Peyer's patch (tissue), 4 donors: ENCODE measurements around the gene CIART. TPM values are rescaled to one million over a fixed set of nuclear protein-coding genes. Genes with fewer than 3 reads are reported as not detected.
A peak's percentile ranks its signal among the peaks of the same experiment; 100 is the strongest.

Experiments
- DNase-seq, 3 donors: peaks; one replicate each; pipeline ENCODE4 v3.0.0-alpha.2; 2017 to 2019
- H3K27ac ChIP-seq, 4 donors: fragments of 200-600 bp; sonication (generic); one replicate each; pipeline ENCODE4 v1.5.1; 2016 to 2019
- H3K27me3 ChIP-seq, 2 donors: fragments of 200-600 bp; sonication (generic); one replicate each; pipeline ENCODE4 v1.5.1; 2019
- H3K36me3 ChIP-seq, 3 donors: fragments of 200-600 bp; sonication (generic); one replicate each; pipeline ENCODE4 v1.5.1; 2016 to 2019
- H3K4me1 ChIP-seq, 4 donors: fragments of 200-600 bp; sonication (generic); one replicate each; pipeline ENCODE4 v1.5.1; 2016 to 2019
- H3K4me3 ChIP-seq, 4 donors: fragments of 200-600 bp; sonication (generic); 1 replicate in 3 of 4; 2 replicates in 1 of 4; pipeline ENCODE4 v1.5.1; 2016 to 2019; ENCODE audit warnings: mild to moderate bottlenecking in 1 of 4
- H3K9me3 ChIP-seq, 4 donors: fragments of 200-600 bp; sonication (generic); one replicate each; pipeline ENCODE4 v1.5.1; 2016 to 2019; ENCODE audit warnings: mild to moderate bottlenecking in 1 of 4
- POLR2A ChIP-seq, 2 donors: fragments of 450-650 bp; IDR thresholded peaks; one replicate each; pipeline ENCODE4 v1.5.1; 2017; ENCODE audit warnings: antibody characterized with exemption in 2 of 2, mild to moderate bottlenecking in 2 of 2, moderate library complexity in 2 of 2
- total RNA-seq, 4 donors: library from RNA; depleted of rRNA; stranded (reverse); fragments of >200 nt; gene quantifications; one replicate each; pipeline ENCODE4 v1.1.0, GENCODE V29; 2016
- TF ChIP-seq, protein P1 (sequence below), 6 experiments: fragments of 450-650 bp in 4 of 6; fragments of 200-600 bp in 2 of 6; sonication (generic) in 1 of 6; IDR thresholded peaks; one replicate each; pipeline ENCODE4 v1.5.1; 2017 to 2019; ENCODE audit warnings: antibody characterized with exemption in 6 of 6, mild to moderate bottlenecking in 3 of 6, moderate library complexity in 1 of 6

Gene CIART
- total RNA-seq, 4 donors from 2014 or later = 1.7 to 5.7 (median 5.1) TPM

DNA sequence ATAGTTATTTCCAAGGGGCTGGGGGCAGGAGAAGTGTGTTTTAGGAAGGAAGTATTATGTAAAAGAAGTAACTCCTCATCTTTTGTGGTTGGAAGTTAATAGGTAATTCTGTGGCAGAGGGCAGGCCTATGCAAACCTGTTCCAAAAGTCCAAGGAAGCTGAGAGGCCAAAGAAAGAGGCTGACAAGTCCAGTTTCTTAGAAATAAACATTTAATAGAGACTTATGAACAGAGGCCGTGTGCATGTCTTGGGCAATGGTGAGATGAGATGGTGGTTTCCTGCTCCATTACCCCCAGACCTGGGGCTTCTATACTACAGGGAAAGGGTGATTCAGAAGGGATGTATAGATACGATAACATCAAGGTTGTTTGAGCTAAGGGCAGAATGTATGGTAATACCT lies 32.4 kb upstream of the CIART start:
- Histone ChIP-seq H3K9me3 (no peaks in the 10 kb centered on the region), H3K27ac (no peak overlapping the region), H3K27me3 (no peaks in the 10 kb centered on the region), H3K36me3 (no peaks in the 10 kb centered on the region), H3K4me3 (no peak overlapping the region), H3K4me1 (no peaks in the 10 kb centered on the region)
- TF ChIP-seq POLR2A (IDR thresholded peaks at IDR 0.05) = no peak
- TF ChIP-seq, protein P1, sequence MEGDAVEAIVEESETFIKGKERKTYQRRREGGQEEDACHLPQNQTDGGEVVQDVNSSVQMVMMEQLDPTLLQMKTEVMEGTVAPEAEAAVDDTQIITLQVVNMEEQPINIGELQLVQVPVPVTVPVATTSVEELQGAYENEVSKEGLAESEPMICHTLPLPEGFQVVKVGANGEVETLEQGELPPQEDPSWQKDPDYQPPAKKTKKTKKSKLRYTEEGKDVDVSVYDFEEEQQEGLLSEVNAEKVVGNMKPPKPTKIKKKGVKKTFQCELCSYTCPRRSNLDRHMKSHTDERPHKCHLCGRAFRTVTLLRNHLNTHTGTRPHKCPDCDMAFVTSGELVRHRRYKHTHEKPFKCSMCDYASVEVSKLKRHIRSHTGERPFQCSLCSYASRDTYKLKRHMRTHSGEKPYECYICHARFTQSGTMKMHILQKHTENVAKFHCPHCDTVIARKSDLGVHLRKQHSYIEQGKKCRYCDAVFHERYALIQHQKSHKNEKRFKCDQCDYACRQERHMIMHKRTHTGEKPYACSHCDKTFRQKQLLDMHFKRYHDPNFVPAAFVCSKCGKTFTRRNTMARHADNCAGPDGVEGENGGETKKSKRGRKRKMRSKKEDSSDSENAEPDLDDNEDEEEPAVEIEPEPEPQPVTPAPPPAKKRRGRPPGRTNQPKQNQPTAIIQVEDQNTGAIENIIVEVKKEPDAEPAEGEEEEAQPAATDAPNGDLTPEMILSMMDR (IDR thresholded peaks at IDR 0.05) = no peak
- no peak for DNase-seq

DNA sequence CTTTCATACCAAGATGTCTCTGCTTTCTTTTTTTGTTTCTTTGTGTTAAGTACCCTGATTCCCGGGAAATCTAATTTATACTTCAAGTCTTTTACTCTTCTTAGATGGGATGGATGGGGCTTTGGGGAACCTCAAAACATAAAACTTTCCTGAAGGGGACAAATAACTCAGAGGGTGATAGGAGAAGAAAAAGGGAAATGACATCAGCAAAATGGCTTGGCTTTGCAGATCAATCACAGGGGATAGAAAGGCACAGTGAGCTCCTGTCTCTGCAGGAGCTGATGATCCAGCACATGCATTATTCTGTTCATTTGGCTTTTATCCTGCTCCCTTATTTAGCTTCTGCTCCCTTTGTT lies 26.2 kb upstream of the CIART start:
- TF ChIP-seq POLR2A (IDR thresholded peaks at IDR 0.05) = no peak
- TF ChIP-seq, protein P1 (IDR thresholded peaks at IDR 0.05) = no peak
- H3K4me3 ChIP-seq = no peak overlapping the region

DNA sequence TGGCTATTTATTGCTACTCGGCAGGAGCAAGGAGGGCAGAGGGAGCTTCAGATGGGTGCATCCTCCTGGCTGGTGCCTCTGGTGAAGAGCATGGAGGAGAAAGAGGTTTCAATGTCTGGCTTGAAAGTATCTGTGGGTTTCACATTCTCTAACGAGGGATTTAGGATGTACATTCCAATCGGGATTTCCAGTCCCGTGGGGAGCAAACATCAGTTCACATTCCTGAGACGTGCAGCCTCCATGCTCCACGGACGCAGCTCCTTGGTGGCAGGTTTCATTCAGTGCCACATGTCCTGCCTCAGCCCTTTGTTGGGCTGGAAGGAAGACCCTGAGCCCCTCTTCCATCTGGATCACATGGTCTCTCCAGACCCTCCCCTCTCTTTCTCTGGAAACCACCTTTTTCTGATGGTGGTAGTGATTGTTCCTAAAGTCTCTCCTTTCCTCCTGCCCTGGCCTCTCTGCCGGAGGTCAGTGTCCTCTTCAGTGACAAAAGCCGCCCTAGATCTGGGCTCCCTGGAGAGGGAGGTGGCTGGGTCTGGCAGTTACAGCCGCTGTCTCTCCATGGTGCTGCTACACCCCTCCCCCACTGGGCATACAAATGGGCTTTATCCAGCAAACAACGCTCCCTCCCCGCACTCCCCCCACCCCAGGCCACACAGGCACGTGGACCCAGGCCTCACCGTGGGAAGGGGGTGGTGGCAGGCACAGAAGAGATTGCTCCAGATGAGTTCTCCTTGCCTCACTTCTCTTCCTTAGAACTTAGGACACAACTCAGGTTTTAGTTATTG lies 25.6 kb upstream of the CIART start:
- Histone ChIP-seq H3K36me3 (no peaks in the 10 kb centered on the region), H3K4me3 (no peak overlapping the region), H3K4me1 (peaks cover 0 to 17% (median 2%) of the 10 kb centered on the region in 4 donors), H3K27me3 (no peaks in the 10 kb centered on the region), H3K27ac (peak overlapping the region in 1 of 4 donors; percentile 64), H3K9me3 (no peaks in the 10 kb centered on the region)
- TF ChIP-seq, protein P1 (IDR thresholded peaks at IDR 0.05) = no peak
- no peak for TF ChIP-seq POLR2A (IDR thresholded peaks at IDR 0.05)
- DNase-seq = no peak

More for the DNA sequence above, 26.2 kb upstream of the CIART start:
- Histone ChIP-seq H3K36me3 (no peaks in the 10 kb centered on the region), H3K27ac (peak overlapping the region in 1 of 4 donors; percentile 64), H3K9me3 (no peaks in the 10 kb centered on the region), H3K27me3 (no peaks in the 10 kb centered on the region), H3K4me1 (peaks cover 0 to 17% (median 2%) of the 10 kb centered on the region in 4 donors)
- DNase-seq = no peak

DNA sequence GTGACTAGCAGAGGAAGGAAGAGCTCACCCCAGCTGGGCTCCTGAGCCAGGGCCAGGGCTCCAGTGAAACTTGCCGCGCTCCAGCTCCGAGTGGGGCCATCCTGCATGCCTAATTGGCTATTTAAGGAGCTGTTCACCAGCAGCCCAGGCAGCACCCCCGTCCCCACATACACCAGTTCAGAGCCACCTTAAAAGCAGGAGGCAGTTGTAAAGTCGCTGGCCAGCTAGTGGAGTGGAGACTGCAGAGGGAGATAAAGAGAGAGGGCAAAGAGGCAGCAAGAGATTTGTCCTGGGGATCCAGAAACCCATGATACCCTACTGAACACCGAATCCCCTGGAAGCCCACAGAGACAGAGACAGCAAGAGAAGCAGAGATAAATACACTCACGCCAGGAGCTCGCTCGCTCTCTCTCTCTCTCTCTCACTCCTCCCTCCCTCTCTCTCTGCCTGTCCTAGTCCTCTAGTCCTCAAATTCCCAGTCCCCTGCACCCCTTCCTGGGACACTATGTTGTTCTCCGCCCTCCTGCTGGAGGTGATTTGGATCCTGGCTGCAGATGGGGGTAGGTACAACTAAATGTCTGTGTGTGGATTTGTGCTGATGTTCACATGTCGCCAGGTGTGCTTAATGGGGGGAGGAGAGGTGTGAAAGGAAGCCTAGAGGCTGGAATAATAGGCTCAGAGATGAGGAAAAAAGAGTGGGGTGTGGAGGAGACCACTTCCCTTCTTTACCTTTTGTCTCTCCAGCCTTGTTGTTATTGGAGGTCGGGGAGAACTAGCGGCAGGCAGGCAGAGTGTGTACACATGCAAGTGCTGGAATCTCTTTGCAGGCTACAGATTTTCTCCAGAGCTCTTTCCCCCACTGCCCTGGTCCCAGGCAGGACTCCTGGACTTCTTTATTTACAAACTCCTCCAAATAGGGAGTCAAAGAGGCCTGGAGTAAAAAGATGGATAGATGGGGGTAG lies 24.4 kb upstream of the CIART start, which contains the start of gene CA14:
Gene CA14, plus strand, starts transcription at position 151 of the 962 bp plus-strand sequence. Its CDS starts 355 bp downstream, at position 506.
- Histone ChIP-seq H3K36me3 (no peaks in the 10 kb centered on the region), H3K27me3 (no peaks in the 10 kb centered on the region), H3K27ac (no peak within 1 kb of the TSS), H3K4me3 (no peak within 1 kb of the TSS), H3K9me3 (no peaks in the 10 kb centered on the region), H3K4me1 (peaks cover 0 to 17% (median 2%) of the 10 kb centered on the region in 4 donors)
- no peak for DNase-seq
- TF ChIP-seq, protein P1 (IDR thresholded peaks at IDR 0.05) = no peak
- no peak for TF ChIP-seq POLR2A (IDR thresholded peaks at IDR 0.05)

DNA sequence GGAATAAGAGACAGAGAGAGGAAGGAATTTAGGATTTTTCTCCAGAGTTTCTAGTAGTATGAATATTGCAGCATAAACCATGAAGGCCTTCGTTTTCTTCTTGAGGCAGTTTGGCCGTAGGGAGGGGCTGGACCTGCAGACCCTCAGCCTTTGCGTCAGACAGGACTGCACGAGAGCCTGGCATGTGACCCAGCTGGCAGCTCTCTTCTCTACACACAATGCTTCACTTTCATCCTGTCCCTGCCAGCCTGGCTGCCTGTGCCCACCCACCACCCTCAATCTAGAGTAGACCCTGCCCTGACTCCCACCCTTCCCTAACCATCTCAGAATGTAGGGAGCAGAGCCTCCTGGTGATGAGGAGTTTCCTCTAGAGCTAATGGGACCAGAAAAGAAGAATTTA lies 23.1 kb upstream of the CIART start:
- DNase-seq = no peak
- Histone ChIP-seq H3K4me1 (peaks cover 0 to 17% (median 2%) of the 10 kb centered on the region in 4 donors), H3K36me3 (peaks cover 0 to 3% (median 0%) of the 10 kb centered on the region in 3 donors), H3K9me3 (no peaks in the 10 kb centered on the region), H3K4me3 (no peak overlapping the region), H3K27me3 (no peaks in the 10 kb centered on the region), H3K27ac (no peak overlapping the region)
- TF ChIP-seq, protein P1 (IDR thresholded peaks at IDR 0.05) = no peak
- no peak for TF ChIP-seq POLR2A (IDR thresholded peaks at IDR 0.05)
